ENCODE data around the gene MBNL2.

- TF ChIP-seq CTCF (IDR thresholded peaks at IDR 0.05) (no peak), POLR2A (IDR thresholded peaks at IDR 0.05) (no peak)
These were observed 79.4 kb downstream of the MBNL2 start for GRCh38 chr13:97301382-97302095.
